GM12878 (cell line): ENCODE data around the gene ABCD3. TPM values are rescaled to one million over a fixed set of nuclear protein-coding genes. Genes with fewer than 3 reads are reported as not detected.

Source experiments
- ATAC-seq: fragments of 200-7000 bp; cut with Tn5 transposase; 3 replicates; pipeline ENCODE4 v1.9.1; 2020; ENCODE audit warnings: mild to moderate bottlenecking, moderate library complexity
- BruUV-seq: library from RNA; stranded (reverse); fragments of 400-500 nt; replicated peaks from 2 replicates; lab custom pipeline; 2021; lab: Mats Ljungman, UMichigan
- CTCF ChIA-PET: fragments of 300-600 bp; sonication (Branson Sonifier 250); formaldehyde crosslinking; extraction: SDS; loops from one replicate; lab custom pipeline; 2021; ENCODE audit warnings: inconsistent platforms; lab: Yijun Ruan, JAX
- POLR2A ChIA-PET: fragments of 350-600 bp; formaldehyde crosslinking; extraction: SDS; loops from one replicate; lab custom pipeline; 2021; ENCODE audit warnings: inconsistent platforms; lab: Charles Lee
- RAD21 ChIA-PET: fragments of 300-600 bp; sonication (Branson Sonifier 250); formaldehyde crosslinking; loops from one replicate; lab custom pipeline; 2023; ENCODE audit warnings: antibody characterized with exemption; ENCODE audit not compliant: unreplicated experiment; lab: Charles Lee
- SMC1A ChIA-PET: fragments of 300-600 bp; sonication (Branson Sonifier 250); formaldehyde crosslinking; loops from one replicate; lab custom pipeline; 2023; ENCODE audit not compliant: unreplicated experiment, uncharacterized antibody; lab: Charles Lee
- DNase-seq: peaks from one replicate; pipeline ENCODE4 v3.0.0-alpha.2; 2011; ENCODE audit warnings: low read depth, low spot score
- FAIRE-seq: peaks from 3 replicates; lab custom pipeline; 2011; peaks lifted over from hg19 to GRCh38; lab: Jason Lieb, UNC
- H2AFZ ChIP-seq: 2 replicates; pipeline ENCODE4 v1.6.0; 2011; ENCODE audit warnings: low read depth, low read length, control low read depth; ENCODE audit not compliant: control insufficient read depth
- H3K27ac ChIP-seq: 2 replicates; pipeline ENCODE4 v1.5.1; 2011; ENCODE audit warnings: control low read depth; ENCODE audit not compliant: control insufficient read depth, insufficient read depth
- H3K27me3 ChIP-seq, 2 experiments: replicated peaks in 1 of 2; 2 replicates each; pipeline versions ENCODE4 v1.6.0 to v1.6.1; 2011; ENCODE audit warnings: low read length in 1 of 2; ENCODE audit not compliant: control insufficient read depth in 2 of 2, insufficient read depth in 2 of 2
- H3K36me3 ChIP-seq, 2 experiments: 2 replicates each; pipeline ENCODE4 v1.5.1; 2011; ENCODE audit warnings: low read length in 1 of 2; ENCODE audit not compliant: control insufficient read depth in 2 of 2, insufficient read depth in 2 of 2
- H3K4me1 ChIP-seq: 2 replicates; pipeline ENCODE4 v1.6.1; 2011; ENCODE audit warnings: mild to moderate bottlenecking, low read length, moderate library complexity, mixed read lengths; ENCODE audit not compliant: control insufficient read depth, insufficient read depth
- H3K4me2 ChIP-seq: 2 replicates; pipeline ENCODE4 v1.6.0; 2011; ENCODE audit warnings: control low read depth; ENCODE audit not compliant: control insufficient read depth, insufficient read depth
- H3K4me3 ChIP-seq: fragments of 200-600 bp; sonication (generic); 2 replicates; pipeline ENCODE4 v1.5.1; 2016
- H3K79me2 ChIP-seq: 2 replicates; pipeline ENCODE4 v1.6.0; 2011; ENCODE audit warnings: low read length; ENCODE audit not compliant: control insufficient read depth, insufficient read depth
- H3K9ac ChIP-seq: 2 replicates; pipeline ENCODE4 v1.8.0; 2011; ENCODE audit warnings: low read length, control low read depth, mixed read lengths; ENCODE audit not compliant: control insufficient read depth, insufficient read depth
- H3K9me3 ChIP-seq: replicated peaks from 3 replicates; pipeline ENCODE4 v1.5.1; 2011; ENCODE audit warnings: mild to moderate bottlenecking, low read length; ENCODE audit not compliant: control insufficient read depth, insufficient read depth
- H4K20me1 ChIP-seq: 2 replicates; pipeline ENCODE4 v1.6.0; 2011; ENCODE audit not compliant: control insufficient read depth, insufficient read depth
- HDAC6 ChIP-seq: fragments of 200-600 bp; sonication (generic); IDR thresholded peaks from one replicate; pipeline ENCODE4 v1.8.0; 2017; ENCODE audit warnings: antibody characterized with exemption; ENCODE audit not compliant: unreplicated experiment
- IRF5 ChIP-seq: fragments of 450-650 bp; IDR thresholded peaks from 2 replicates; pipeline ENCODE4 v1.6.1; 2017; ENCODE audit warnings: borderline replicate concordance
- MEF2A ChIP-seq: IDR thresholded peaks from 2 replicates; pipeline ENCODE4 v1.6.1; 2011; ENCODE audit warnings: low read depth, mild to moderate bottlenecking, low read length, moderate library complexity; ENCODE audit not compliant: insufficient read depth
- NFXL1 ChIP-seq: fragments of 450-650 bp; IDR thresholded peaks from 2 replicates; pipeline ENCODE4 v1.6.1; 2017; ENCODE audit warnings: antibody characterized with exemption, mild to moderate bottlenecking, borderline replicate concordance
- POLR2AphosphoS5 ChIP-seq: IDR thresholded peaks from 2 replicates; pipeline ENCODE4 v1.6.1; 2011; ENCODE audit warnings: mild to moderate bottlenecking, low read length, inconsistent platforms
- STAT3 ChIP-seq: IDR thresholded peaks from 2 replicates; pipeline ENCODE4 v1.6.1; 2011; ENCODE audit warnings: low read depth, low read length, improper control_type of control experiment
- WRNIP1 ChIP-seq: IDR thresholded peaks from 2 replicates; pipeline ENCODE4 v1.6.1; 2011; ENCODE audit warnings: low read depth, low read length, improper control_type of control experiment, borderline replicate concordance
- YBX1 ChIP-seq: fragments of 450-650 bp; IDR thresholded peaks from 2 replicates; pipeline ENCODE4 v1.6.1; 2016; ENCODE audit warnings: antibody characterized with exemption
- WGBS: methylation state at CpG from one replicate; pipeline ENCODE4 v1.1.6; 2016; ENCODE audit warnings: low lambda C conversion rate; ENCODE audit not compliant: insufficient replicate concordance, insufficient coverage; ENCODE audit errors: missing lambda C conversion rate; 5-methylcytosine and 5-hydroxymethylcytosine counted together
- in situ Hi-C: fragments of 300-500 bp; cut with MboI; formaldehyde crosslinking; loops from 9 replicates; pipeline ENCODE4 v1.14.3; 2018; ENCODE audit warnings: mixed read lengths
- intact Hi-C: fragments of 100-400 bp; cut with micrococcal nuclease; formaldehyde crosslinking; loops from one replicate; pipeline ENCODE4 v1.14.2; 2022; ENCODE audit not compliant: unreplicated experiment
- polyA plus RNA-seq, 11 experiments: library from polyadenylated mRNA; depleted of rRNA in 4 of 11; unstranded in 6 of 11; stranded (reverse) in 5 of 11; fragments of >200 nt; fragmentation: Nextera tagmentation in 4 of 11; fragmentation: Illumina TruSeq in 1 of 11; extraction: Ambion mirVana in 4 of 11; extraction: Trizol in 1 of 11; gene quantifications; 1 replicate in 1 of 11; 2 replicates in 10 of 11; pipeline versions ENCODE4 v1.2.1 to v1.2.3, GENCODE V29; 2011 to 2016; ENCODE audit warnings: inconsistent platforms in 2 of 11, missing spikeins in 2 of 11, low read depth in 1 of 11
- total RNA-seq, 4 experiments: library from RNA; depleted of rRNA in 3 of 4; stranded (reverse); fragments of >200 nt in 3 of 4; fragmentation: Illumina TruSeq in 1 of 4; extraction: Trizol in 1 of 4; gene quantifications; 2 replicates each; pipeline versions ENCODE4 v1.2.1 to v1.2.3, GENCODE V29; 2013 to 2021

The ABCD3 gene
- total and polyA plus RNA-seq, 10 of the 15 experiments (the other 5 are each of a cell fraction or from before 2014, with no cell fraction given): 15.1 to 40.2 (median 24.1) TPM

- ChIA-PET POLR2A (no interaction called here), CTCF (interaction anchor here (0.8 to 2.8 kb wide), 3 partner anchors 11 to 318 kb away, joined by 3 to 10 read pairs (median 5); no protein-coding TSS in a partner anchor), RAD21 (no interaction called here), SMC1A (interaction anchor here (1.0 to 3.4 kb wide), 5 partner anchors 12 to 320 kb away, joined by 3 to 7 read pairs (median 4); no protein-coding TSS in a partner anchor)
- intact Hi-C loops: no loop called here
- no peaks in the 10 kb centered on the region for H3K27me3 ChIP-seq
- FAIRE-seq (no peak), DNase-seq (no peak), ATAC-seq (no peak)
- in situ Hi-C loops: no loop called here
- 85% methylated on average over 5 of the region's 5 CpGs for WGBS
- no peak overlapping the region for H3K4me2 ChIP-seq
- H3K79me2 ChIP-seq: no peaks in the 10 kb centered on the region
- no TSS peak for BruUV-seq
- no peaks in the 10 kb centered on the region; a peak in 2 of 4 replicates for H3K36me3 ChIP-seq
- no peaks in the 10 kb centered on the region for H3K9me3 ChIP-seq
- no peak overlapping the region for H3K9ac ChIP-seq
- no peaks in the 10 kb centered on the region for H4K20me1 ChIP-seq
- TF ChIP-seq STAT3 (no peak), WRNIP1 (no peak), IRF5 (no peak), NFXL1 (no peak), POLR2AphosphoS5 (no peak), MEF2A (no peak), HDAC6 (no peak), YBX1 (no peak)
- no peak overlapping the region for H3K4me3 ChIP-seq
- no peak overlapping the region for H2AFZ ChIP-seq
- no peak overlapping the region for H3K27ac ChIP-seq
- H3K4me1 ChIP-seq: no peaks in the 10 kb centered on the region
These were observed 68.8 kb downstream of the ABCD3 start for GRCh38 chr1:94486990-94487389.
